Parathyroid adenoma (tissue), 2 donors: ENCODE results near the gene ITPKC.

ENCODE experiments used
- H2AFZ ChIP-seq: fragments of 300-600 bp; sonication (generic); one replicate; pipeline ENCODE4 v1.7.0; 2017; ENCODE audit warnings: antibody characterized with exemption, mild to moderate bottlenecking
- H3K27ac ChIP-seq: fragments of 300-600 bp; sonication (generic); one replicate; pipeline ENCODE4 v1.7.0; 2017
- H3K27me3 ChIP-seq: fragments of 300-600 bp; sonication (generic); one replicate; pipeline ENCODE4 v1.7.0; 2017; ENCODE audit warnings: low read length; ENCODE audit not compliant: control insufficient read depth, insufficient read depth
- H3K36me3 ChIP-seq: fragments of 300-600 bp; sonication (generic); one replicate; pipeline ENCODE4 v1.7.0; 2017; ENCODE audit warnings: low read length; ENCODE audit not compliant: control insufficient read depth, insufficient read depth
- H3K4me1 ChIP-seq: fragments of 300-600 bp; sonication (generic); one replicate; pipeline ENCODE4 v1.7.0; 2017; ENCODE audit warnings: control low read depth
- H3K4me2 ChIP-seq: fragments of 300-600 bp; sonication (generic); one replicate; pipeline ENCODE4 v1.7.0; 2017; ENCODE audit warnings: low read length
- H3K4me3 ChIP-seq: fragments of 300-600 bp; sonication (generic); one replicate; pipeline ENCODE4 v1.7.0; 2017; ENCODE audit warnings: low read depth, low read length
- H3K79me2 ChIP-seq: fragments of 300-600 bp; sonication (generic); one replicate; pipeline ENCODE4 v1.7.0; 2017; ENCODE audit warnings: control low read depth
- H3K9ac ChIP-seq: fragments of 300-600 bp; sonication (generic); one replicate; pipeline ENCODE4 v1.7.0; 2017; ENCODE audit warnings: mild to moderate bottlenecking
- H3K9me3 ChIP-seq: fragments of 300-600 bp; sonication (generic); one replicate; pipeline ENCODE4 v1.7.0; 2017; ENCODE audit warnings: low read length; ENCODE audit not compliant: control insufficient read depth
- TF ChIP-seq, protein P1 (sequence below): fragments of 300-600 bp; sonication (generic); IDR thresholded peaks from one replicate; pipeline ENCODE4 v1.7.0; 2017; ENCODE audit warnings: antibody characterized with exemption, mild to moderate bottlenecking
- donor health status: primary hyperparathyroidism.

ITPKC gene

DNA sequence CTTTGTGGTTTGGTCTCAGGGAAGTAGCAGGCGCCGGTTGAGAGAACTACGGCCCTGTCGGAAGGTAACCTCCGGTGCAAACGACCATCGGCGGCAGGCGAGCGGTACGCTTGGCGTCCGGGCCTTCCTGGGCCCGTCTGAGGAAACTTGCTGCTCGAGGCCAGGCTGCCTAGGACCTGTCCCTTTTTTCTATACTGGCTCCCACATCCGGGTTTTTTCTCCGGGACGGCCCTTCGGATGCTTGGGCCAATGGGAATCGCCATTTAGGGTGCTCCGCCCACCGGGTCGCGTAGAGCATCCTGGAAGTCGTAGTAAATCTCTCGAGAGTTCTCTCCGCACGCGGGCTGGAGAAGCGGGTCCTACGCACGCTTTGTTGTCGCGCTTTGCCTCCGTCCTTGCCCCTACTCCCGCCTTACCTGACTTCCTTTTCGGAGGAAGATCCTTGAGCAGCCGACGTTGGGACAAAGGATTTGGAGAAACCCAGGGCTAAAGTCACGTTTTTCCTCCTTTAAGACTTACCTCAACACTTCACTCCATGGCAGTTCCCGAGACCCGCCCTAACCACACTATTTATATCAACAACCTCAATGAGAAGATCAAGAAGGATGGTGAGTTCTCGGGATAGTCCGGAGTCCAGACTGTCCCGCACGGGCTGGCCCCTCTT lies 34.1 kb downstream of the ITPKC start, which contains the start of gene SNRPA:
Gene SNRPA, plus strand, starts transcription at position 330 of the 664 bp plus-strand sequence. Its CDS starts 206 bp downstream, at position 536.
- Histone ChIP-seq H3K27me3 (no peaks in the 10 kb centered on the region), H3K4me2 (peak within 1 kb of the TSS; percentile 99), H3K9me3 (no peaks in the 10 kb centered on the region), H3K79me2 (peaks cover 27% of the 10 kb centered on the region), H3K9ac (peak within 1 kb of the TSS; percentile 42), H3K36me3 (no peaks in the 10 kb centered on the region), H3K4me1 (peaks cover 11% of the 10 kb centered on the region), H3K4me3 (peak within 1 kb of the TSS; percentile 98), H2AFZ (peak within 1 kb of the TSS; percentile 87), H3K27ac (peak within 1 kb of the TSS; percentile 94)
- TF ChIP-seq, protein P1, sequence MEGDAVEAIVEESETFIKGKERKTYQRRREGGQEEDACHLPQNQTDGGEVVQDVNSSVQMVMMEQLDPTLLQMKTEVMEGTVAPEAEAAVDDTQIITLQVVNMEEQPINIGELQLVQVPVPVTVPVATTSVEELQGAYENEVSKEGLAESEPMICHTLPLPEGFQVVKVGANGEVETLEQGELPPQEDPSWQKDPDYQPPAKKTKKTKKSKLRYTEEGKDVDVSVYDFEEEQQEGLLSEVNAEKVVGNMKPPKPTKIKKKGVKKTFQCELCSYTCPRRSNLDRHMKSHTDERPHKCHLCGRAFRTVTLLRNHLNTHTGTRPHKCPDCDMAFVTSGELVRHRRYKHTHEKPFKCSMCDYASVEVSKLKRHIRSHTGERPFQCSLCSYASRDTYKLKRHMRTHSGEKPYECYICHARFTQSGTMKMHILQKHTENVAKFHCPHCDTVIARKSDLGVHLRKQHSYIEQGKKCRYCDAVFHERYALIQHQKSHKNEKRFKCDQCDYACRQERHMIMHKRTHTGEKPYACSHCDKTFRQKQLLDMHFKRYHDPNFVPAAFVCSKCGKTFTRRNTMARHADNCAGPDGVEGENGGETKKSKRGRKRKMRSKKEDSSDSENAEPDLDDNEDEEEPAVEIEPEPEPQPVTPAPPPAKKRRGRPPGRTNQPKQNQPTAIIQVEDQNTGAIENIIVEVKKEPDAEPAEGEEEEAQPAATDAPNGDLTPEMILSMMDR = no peak

DNA sequence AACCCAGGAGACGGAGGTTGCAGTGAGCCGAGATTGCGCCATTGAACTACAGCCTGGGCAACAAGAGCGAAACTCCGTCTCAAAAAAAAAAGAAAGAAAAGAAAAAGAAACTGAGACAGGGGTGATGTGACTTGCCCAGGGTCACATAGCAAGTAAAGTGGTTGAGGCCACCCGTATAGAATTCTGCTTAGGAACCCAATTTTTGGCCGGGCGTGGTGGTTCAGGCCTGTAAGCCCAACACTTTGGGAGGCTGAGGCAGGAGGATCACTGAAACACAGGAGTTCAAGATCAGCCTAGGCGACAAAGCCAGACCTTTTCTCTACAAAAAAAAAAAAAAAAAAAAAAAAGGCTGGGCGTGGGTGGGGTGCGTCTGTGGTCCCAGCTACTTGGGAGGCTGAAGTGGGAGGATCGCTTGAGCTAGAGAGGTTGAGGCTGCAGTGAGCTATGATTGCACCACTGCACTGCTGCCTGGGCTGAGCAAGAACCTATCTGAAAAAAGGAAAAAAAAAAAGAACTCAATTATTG lies 35.4 kb downstream of the ITPKC start:
- peak overlapping the region; percentile 93 for H3K4me2 ChIP-seq
- H3K4me1 ChIP-seq = peaks cover 11% of the 10 kb centered on the region
- H3K27ac ChIP-seq = no peak overlapping the region
- H2AFZ ChIP-seq = no peak overlapping the region
- no peaks in the 10 kb centered on the region for H3K9me3 ChIP-seq
- H3K9ac ChIP-seq = no peak overlapping the region
- TF ChIP-seq, protein P1 = no peak
- H3K4me3 ChIP-seq = no peak overlapping the region
- no peaks in the 10 kb centered on the region for H3K36me3 ChIP-seq
- peaks cover 32% of the 10 kb centered on the region for H3K79me2 ChIP-seq
- no peaks in the 10 kb centered on the region for H3K27me3 ChIP-seq

DNA sequence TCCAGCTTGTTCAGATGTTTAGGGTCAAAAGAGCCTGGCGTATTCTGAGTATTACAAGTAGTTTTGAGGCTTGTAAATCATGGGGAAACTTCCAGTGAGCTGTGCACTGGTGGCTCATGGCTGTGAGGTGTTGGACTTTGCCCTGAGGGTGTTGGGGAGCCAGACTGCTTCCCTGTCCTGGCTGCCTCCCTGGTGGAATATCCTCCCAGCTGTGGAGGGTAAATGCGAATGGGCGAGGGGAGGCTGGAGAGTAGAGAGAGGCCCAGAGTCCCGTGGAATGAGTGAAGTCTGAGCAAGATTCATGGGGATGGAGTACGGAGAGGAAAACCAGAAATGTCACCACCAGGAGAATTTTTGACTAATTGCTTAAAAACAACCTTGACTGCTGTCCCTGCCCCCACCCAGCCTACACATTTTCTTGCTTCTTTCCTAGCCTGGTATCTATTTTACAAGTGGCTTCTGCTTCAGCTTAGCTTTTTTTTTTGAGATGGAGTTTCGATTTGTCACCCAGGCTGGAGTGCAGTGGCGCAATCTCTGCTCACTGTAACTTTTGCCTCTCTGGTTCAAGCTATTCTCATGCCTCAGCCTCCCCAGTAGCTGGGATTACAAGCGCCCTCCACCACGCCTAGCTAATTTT lies 37.8 kb downstream of the ITPKC start:
- Histone ChIP-seq H3K4me3 (no peak overlapping the region), H3K27ac (no peak overlapping the region), H3K36me3 (no peaks in the 10 kb centered on the region), H3K4me2 (no peak overlapping the region), H3K9ac (no peak overlapping the region), H3K27me3 (no peaks in the 10 kb centered on the region), H3K4me1 (peaks cover 4% of the 10 kb centered on the region), H3K9me3 (no peaks in the 10 kb centered on the region), H2AFZ (no peak overlapping the region), H3K79me2 (peaks cover 32% of the 10 kb centered on the region)
- TF ChIP-seq, protein P1 = no peak

DNA sequence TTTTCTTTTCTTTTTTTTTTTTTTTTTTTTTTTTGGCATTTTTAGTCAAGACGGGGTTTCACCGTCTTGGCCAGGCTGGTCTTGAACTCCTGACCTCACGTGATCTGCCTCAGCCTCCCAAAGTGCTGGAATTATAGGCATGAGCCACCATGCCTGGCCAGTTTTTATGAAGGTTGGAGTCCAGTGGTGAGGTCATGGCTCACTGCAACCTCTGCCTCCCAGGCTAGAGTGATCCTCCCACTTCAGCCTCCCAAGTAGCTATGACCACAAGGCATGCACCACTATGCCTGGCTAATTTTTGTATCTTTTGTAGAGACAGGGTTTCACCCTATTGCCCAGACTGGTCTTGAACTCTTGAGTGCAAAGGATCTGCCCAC lies 38.3 kb downstream of the ITPKC start:
- H3K4me3 ChIP-seq = no peak overlapping the region
- no peak overlapping the region for H2AFZ ChIP-seq
- H3K27me3 ChIP-seq = no peaks in the 10 kb centered on the region
- H3K9ac ChIP-seq = no peak overlapping the region
- H3K79me2 ChIP-seq = peaks cover 32% of the 10 kb centered on the region
- no peaks in the 10 kb centered on the region for H3K36me3 ChIP-seq
- H3K4me1 ChIP-seq = no peaks in the 10 kb centered on the region
- TF ChIP-seq, protein P1 = no peak
- H3K27ac ChIP-seq = no peak overlapping the region
- no peak overlapping the region for H3K4me2 ChIP-seq
- no peaks in the 10 kb centered on the region for H3K9me3 ChIP-seq
